HL-60 (cell line): ENCODE measurements around the gene NFATC2IP.

ENCODE experiments used
- DNase-seq, 2 experiments: peaks; one replicate each; pipeline ENCODE4 v3.0.0-alpha.2; 2010 to 2020; ENCODE audit warnings: low read depth in 1 of 2, low spot score in 1 of 2
- H3K27ac ChIP-seq: fragments of 250-450 bp; sonication (Bioruptor Pico); replicated peaks from 2 replicates; pipeline ENCODE4 v1.5.1; 2020; ENCODE audit warnings: mild to moderate bottlenecking, moderate library complexity
- H3K27me3 ChIP-seq: fragments of 250-450 bp; sonication (Bioruptor Pico); 2 replicates; pipeline ENCODE4 v1.5.1; 2021; ENCODE audit warnings: mild to moderate bottlenecking, moderate library complexity; ENCODE audit not compliant: insufficient read depth, poor library complexity, severe bottlenecking
- H3K4me3 ChIP-seq: replicated peaks from 2 replicates; pipeline ENCODE4 v1.5.1; 2011; ENCODE audit warnings: mild to moderate bottlenecking, control low read depth, low read length; ENCODE audit not compliant: insufficient read depth
- CTCF ChIP-seq: IDR thresholded peaks from one replicate; pipeline ENCODE4 v1.5.1; 2011; ENCODE audit warnings: low read length, control low read depth, inconsistent platforms; ENCODE audit not compliant: insufficient read depth
- GABPA ChIP-seq: IDR thresholded peaks from 2 replicates; pipeline ENCODE4 v1.6.1; 2012; ENCODE audit warnings: low read depth
- POLR2AphosphoS5 ChIP-seq: IDR thresholded peaks from 2 replicates; pipeline ENCODE4 v1.6.1; 2012; ENCODE audit warnings: low read depth
- REST ChIP-seq: IDR thresholded peaks from 2 replicates; pipeline ENCODE4 v1.6.1; 2012; ENCODE audit warnings: low read depth; ENCODE audit not compliant: insufficient replicate concordance
- SPI1 ChIP-seq: IDR thresholded peaks from 2 replicates; pipeline ENCODE4 v1.6.1; 2012; ENCODE audit warnings: low read depth, mild to moderate bottlenecking, borderline replicate concordance

NFATC2IP gene

GRCh38 chr16:28923652-28924398, 26.9 kb upstream of the NFATC2IP start:
- peak in 1 of 2 experiments; percentile 30 for DNase-seq
- no peak overlapping the region for H3K27ac ChIP-seq
- no peaks in the 10 kb centered on the region for H3K27me3 ChIP-seq
- no peak overlapping the region for H3K4me3 ChIP-seq
- TF ChIP-seq GABPA (no peak), SPI1 (no peak), REST (no peak), CTCF (no peak), POLR2AphosphoS5 (no peak)

DNA sequence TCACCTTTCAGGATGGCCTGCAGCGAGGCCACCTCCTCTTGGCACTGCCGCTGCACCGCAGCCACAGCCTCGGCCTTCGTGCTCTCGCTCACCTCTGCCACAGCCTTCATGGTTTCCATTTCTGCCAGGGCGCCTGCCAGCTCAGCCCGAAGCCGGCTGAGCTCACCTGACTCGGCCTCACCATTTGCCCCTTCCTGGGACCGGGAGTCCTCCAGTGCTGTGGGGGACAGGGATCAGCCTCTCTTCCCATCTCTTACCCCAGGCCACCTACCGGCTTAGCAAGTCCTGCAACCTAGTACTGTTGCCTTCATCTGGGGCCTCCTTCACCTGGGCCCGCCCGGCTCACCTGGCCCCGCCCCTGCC, 26.4 kb upstream of the NFATC2IP start:
- TF ChIP-seq SPI1 (no peak), CTCF (no peak), POLR2AphosphoS5 (no peak), GABPA (no peak), REST (no peak)
- H3K27me3 ChIP-seq = no peaks in the 10 kb centered on the region
- peak overlapping the region; percentile 96 for H3K27ac ChIP-seq
- no peak for DNase-seq
- H3K4me3 ChIP-seq = peak overlapping the region; percentile 84

GRCh38 chr16:28924762-28925385, 25.9 kb upstream of the NFATC2IP start, which contains the start of gene RABEP2:
TSS of gene RABEP2 (minus strand) at chr16:28925238. CDS start at chr16:28925163, 75 bp downstream.
- peak within 1 kb of the TSS; percentile 84 for H3K4me3 ChIP-seq
- DNase-seq = peak; percentile 69 to 90
- no peaks in the 10 kb centered on the region for H3K27me3 ChIP-seq
- TF ChIP-seq REST (no peak), CTCF (no peak), POLR2AphosphoS5 (peak; percentile 5; the same call in 1 of the 2 replicates), SPI1 (no peak), GABPA (0 out of 2 replicates have a peak, but pooled peaks have one; percentile 5)
- peak within 1 kb of the TSS; percentile 96 for H3K27ac ChIP-seq
